ENCODE results near the gene PPP2R5C.

The PPP2R5C gene

DNA sequence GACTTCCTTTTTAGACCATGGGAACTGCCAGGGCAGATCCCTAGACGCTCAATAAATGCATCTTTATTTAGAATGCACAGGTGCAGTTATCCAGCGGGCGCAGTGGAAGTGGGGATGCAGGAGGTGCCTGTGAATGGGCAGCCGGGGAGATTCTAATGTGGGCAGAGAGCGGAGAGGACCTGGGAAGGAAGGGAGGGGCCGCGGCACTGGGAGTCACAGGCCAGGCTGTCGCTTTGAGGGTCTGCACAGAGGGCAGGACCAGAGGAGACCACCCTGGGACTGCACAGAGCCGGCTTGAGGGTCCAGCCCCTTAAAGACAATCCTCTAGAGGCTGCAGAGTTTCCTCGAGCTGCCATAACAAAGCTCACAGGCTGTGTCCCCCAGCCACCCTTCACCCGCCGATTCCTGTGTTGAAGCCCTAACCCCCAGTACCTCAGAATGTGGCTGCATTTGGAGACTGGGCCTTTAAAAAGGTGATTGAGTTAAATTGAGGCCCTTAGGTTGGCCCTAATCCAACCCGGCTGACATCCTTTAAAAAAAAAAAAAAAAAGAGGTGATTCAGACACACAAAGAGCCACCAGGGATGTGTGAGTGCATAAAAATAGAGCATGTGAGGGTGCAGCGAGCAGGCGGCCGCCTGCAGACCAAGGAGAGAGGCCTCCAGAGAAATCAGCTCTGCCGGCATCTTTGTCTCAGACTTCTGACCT is 44.4 kb upstream of the PPP2R5C start:
- H3K27ac ChIP-seq, result no peak overlapping the region
- TF ChIP-seq, protein P1, sequence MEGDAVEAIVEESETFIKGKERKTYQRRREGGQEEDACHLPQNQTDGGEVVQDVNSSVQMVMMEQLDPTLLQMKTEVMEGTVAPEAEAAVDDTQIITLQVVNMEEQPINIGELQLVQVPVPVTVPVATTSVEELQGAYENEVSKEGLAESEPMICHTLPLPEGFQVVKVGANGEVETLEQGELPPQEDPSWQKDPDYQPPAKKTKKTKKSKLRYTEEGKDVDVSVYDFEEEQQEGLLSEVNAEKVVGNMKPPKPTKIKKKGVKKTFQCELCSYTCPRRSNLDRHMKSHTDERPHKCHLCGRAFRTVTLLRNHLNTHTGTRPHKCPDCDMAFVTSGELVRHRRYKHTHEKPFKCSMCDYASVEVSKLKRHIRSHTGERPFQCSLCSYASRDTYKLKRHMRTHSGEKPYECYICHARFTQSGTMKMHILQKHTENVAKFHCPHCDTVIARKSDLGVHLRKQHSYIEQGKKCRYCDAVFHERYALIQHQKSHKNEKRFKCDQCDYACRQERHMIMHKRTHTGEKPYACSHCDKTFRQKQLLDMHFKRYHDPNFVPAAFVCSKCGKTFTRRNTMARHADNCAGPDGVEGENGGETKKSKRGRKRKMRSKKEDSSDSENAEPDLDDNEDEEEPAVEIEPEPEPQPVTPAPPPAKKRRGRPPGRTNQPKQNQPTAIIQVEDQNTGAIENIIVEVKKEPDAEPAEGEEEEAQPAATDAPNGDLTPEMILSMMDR (conservative IDR thresholded peaks at IDR 0.05), result no peak

DNA sequence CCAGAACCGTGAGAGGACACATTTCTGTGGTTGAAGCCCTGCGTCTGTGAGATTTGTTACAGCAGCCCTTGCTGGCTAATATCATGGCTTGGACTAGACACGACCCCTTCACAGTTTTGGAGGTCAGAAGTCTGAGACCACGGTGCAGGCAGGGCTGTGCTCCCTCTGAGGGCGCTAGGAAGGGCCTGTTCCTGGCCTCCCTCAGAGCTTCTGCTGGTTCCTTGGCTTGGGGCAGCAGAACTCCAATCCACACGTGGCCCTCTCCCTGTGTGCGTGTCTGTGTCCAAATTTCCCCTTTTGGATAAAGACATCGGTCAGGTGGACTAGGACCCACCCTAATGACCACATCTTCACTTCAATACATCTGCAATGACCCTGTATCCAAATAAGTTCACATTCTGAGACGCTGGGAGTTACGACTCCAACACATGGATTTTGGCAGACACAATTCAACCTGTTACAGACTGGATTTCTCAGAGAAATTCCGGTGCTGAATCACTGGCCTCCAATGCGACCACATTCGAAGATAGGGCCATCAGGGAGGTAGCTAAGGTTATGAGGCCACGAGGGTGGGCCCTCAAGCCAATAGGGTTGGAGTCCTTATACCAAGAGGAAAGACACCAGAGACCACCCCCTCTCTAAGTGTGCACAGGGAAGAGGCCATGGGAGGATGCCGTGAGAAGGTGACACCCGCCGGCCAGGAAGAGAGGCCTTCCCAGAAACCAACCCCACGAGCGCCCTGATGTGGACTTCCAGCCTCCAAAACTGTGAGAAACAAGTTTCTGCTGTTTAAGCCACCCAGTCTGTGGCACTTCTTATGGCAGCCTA is 43.6 kb upstream of the PPP2R5C start:
- H3K27ac ChIP-seq, result no peak overlapping the region
- TF ChIP-seq, protein P1 (conservative IDR thresholded peaks at IDR 0.05), result no peak

DNA sequence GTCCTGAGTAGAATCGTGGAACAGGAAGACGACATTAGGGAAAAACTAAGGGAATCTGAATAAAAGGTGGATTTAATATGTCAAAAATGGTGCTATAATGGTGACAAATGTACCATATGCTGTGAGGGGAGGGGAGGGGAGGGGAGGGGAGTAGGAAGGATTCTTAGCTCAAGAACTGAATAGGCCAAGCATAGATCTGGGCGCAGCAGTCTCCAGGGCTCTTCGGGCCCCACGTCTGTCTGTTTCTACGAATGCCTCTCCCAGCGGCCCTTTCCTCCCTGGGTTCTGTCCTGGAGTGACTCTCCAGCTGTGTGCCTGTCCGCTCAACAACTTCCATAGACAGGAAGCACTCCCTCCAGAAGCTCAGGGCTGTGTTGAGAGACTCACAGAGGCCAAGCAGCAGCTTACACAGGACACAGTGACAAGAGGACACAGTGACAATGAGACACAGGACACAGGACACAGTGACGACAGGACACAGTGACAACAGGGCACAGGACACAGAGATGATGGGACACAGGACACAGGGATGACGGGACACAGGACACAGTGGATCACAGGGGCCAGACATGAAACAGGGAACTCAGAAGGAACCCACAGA is 42.4 kb upstream of the PPP2R5C start:
- TF ChIP-seq, protein P1 (conservative IDR thresholded peaks at IDR 0.05), result no peak
- H3K27ac ChIP-seq, result no peak overlapping the region

DNA sequence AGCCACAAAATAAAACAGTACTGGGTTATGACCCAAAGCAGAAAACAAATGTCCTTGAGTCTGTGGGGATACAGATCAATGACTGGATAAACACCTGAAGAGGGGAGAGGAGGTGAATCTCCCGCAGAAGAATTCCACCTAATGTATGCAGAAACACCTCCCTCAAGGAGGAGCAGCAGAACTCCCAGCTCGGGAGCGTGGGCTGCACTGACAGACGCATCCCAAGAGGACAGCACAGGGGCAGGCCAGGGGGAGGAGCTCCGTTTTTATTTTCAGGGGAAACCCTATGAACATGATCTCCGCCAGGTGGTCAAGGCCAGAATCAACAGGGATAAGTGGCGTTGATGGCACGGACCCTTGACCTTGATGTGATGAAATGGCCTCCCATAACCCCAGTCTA is 41.8 kb upstream of the PPP2R5C start:
- TF ChIP-seq, protein P1 (conservative IDR thresholded peaks at IDR 0.05), result no peak
- no peak overlapping the region for H3K27ac ChIP-seq

DNA sequence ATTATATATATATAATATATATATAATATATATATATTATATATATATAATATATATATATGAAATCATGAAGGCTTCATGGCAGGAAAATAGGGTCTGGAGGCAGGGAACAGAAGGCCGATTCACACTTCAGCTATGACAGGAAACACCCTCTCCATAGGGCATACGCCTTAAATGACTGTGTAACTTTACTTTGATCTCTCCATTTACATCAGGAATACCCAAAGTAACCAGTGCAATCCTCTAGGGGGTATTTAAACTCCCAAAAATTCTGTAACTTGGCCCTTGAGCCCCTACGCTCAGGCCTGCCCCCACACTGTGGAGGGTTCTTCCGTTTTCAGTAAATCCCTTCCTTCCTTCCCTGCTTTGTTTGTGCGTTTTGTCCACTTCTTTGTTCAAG is 40.4 kb upstream of the PPP2R5C start:
- no peak overlapping the region for H3K27ac ChIP-seq
- TF ChIP-seq, protein P1 (conservative IDR thresholded peaks at IDR 0.05), result no peak

DNA sequence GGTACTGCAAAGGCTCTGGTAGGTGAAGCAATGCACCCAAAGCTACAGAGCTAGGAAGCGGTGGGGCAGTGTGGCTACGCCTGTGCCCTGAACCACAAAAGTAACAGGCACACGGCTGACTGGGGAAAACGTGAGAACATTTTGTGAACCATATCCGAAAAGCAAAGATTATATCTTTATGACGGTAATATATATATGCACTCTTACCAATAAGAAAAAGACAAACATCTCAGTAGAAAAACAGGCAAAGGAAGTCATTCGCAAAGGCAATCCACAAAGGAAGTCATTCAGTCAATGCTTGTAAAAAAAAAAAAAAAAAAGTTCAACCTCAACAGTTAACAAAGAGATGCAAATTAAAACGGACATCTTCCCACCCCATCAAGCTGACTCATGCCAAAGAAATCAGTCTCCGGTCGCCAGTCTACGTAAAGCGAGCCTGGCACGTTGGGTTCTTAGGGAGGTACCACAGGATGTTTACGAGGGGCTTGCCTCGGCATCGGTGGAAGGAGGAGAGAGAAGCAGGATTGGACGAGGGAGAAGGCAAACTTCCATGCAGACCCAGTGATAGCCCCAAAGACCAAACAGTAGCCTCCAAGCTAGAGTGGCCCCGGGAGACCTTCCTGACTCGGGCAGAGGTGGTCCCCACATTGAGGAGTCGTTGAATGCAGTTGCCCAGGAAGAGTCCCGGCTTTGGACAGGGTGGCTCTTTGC is 39.4 kb upstream of the PPP2R5C start:
- TF ChIP-seq, protein P1 (conservative IDR thresholded peaks at IDR 0.05), result no peak
- H3K27ac ChIP-seq, result peak overlapping the region; percentile 41
